Measurements from ENCODE around the gene GPR157. TPM values are rescaled to one million over a fixed set of nuclear protein-coding genes. Genes with fewer than 3 reads are reported as not detected.

The GPR157 gene
- total RNA-seq, 4 donors from 2014 or later, result 6.4 to 14.3 (median 9.8) TPM

DNA sequence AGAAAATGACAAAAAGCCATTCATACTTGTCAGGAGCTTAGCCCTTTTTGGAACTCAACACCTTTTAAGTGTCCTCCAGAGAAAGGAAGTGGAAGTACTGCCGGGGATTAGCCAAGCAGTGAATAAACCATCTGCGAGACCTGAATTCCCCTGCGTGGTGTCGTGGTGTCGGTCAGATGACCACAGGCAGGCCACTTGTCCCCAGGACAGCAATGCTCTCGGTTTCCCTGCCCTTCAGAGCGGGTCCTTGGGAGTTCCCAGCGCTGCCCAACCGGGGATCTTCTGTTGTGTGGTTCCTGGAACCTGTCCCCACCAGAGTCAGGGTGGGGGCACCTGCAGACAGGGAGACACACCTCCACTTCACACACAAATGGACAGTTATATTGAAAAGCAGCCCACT, 9.2 kb downstream of the GPR157 start:
- 85% methylated on average over 9 of the region's 9 CpGs; no CpG with 5 or more reads in 1 of the 2 donors for WGBS, 2 donors (ENCODE audit: low coverage in 1 of 2)
- no peaks in the 10 kb centered on the region for H3K36me3 ChIP-seq
- intact Hi-C loops (cut with DNase I; ENCODE audit: low total_unique reads) (no loop called here), in situ Hi-C loops (cut with MboI; ENCODE audit: low pct_ligation_motif_present in 1 of 4, low pct_unique_long_range_greater_than_20kb in 1 of 4, low sequenced_read_pairs in 3 of 4) (loop anchor here in 1 of 4 donors (25.0 kb wide), 1 partner anchor 368 kb away; no protein-coding TSS in a partner anchor)
- H3K27ac ChIP-seq, result no peak overlapping the region
- H3K9me3 ChIP-seq, result no peaks in the 10 kb centered on the region
- H3K4me1 ChIP-seq, result peaks cover 0 to 11% (median 4%) of the 10 kb centered on the region in 4 donors
- DNase-seq, result peak; percentile 23
- H3K4me3 ChIP-seq, result no peak overlapping the region
- TF ChIP-seq EP300 (IDR thresholded peaks at IDR 0.05; ENCODE audit: low read depth) (no peak), POLR2AphosphoS5 (IDR thresholded peaks at IDR 0.05) (no peak), POLR2A (IDR thresholded peaks at IDR 0.05) (no peak)
- TF ChIP-seq, protein P1, sequence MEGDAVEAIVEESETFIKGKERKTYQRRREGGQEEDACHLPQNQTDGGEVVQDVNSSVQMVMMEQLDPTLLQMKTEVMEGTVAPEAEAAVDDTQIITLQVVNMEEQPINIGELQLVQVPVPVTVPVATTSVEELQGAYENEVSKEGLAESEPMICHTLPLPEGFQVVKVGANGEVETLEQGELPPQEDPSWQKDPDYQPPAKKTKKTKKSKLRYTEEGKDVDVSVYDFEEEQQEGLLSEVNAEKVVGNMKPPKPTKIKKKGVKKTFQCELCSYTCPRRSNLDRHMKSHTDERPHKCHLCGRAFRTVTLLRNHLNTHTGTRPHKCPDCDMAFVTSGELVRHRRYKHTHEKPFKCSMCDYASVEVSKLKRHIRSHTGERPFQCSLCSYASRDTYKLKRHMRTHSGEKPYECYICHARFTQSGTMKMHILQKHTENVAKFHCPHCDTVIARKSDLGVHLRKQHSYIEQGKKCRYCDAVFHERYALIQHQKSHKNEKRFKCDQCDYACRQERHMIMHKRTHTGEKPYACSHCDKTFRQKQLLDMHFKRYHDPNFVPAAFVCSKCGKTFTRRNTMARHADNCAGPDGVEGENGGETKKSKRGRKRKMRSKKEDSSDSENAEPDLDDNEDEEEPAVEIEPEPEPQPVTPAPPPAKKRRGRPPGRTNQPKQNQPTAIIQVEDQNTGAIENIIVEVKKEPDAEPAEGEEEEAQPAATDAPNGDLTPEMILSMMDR (IDR thresholded peaks at IDR 0.05), result no peak
- no peaks in the 10 kb centered on the region for H3K27me3 ChIP-seq

DNA sequence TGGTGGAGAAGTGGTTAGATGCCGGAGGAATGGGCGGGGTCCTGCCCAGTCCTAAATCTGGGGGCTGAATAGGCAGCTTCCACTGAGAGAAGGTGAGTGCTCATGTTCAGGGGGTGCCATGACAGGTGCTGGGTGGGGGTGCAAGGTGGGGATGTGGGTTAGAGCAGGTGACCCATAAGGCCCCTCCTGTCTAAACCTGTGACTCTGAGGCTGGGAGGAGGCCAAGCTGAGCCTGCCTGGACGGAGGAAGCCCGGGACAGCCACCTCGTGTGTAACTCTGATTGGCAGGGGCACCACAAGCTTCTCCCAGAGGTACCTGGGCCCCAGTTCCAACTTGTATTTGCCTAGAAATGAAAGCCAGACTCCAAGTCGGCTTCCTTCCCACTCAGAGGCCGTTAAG, 10.7 kb downstream of the GPR157 start:
- Histone ChIP-seq H3K36me3 (no peaks in the 10 kb centered on the region), H3K27me3 (no peaks in the 10 kb centered on the region), H3K4me3 (no peak overlapping the region), H3K9me3 (no peaks in the 10 kb centered on the region), H3K4me1 (peaks cover 0 to 14% (median 4%) of the 10 kb centered on the region in 4 donors), H3K27ac (no peak overlapping the region)
- no peak for TF ChIP-seq POLR2AphosphoS5 (IDR thresholded peaks at IDR 0.05)
- TF ChIP-seq, protein P1 (IDR thresholded peaks at IDR 0.05), result no peak
- no peak for TF ChIP-seq POLR2A (IDR thresholded peaks at IDR 0.05)
- no peak for TF ChIP-seq EP300 (IDR thresholded peaks at IDR 0.05; ENCODE audit: low read depth)
- WGBS, 2 donors (ENCODE audit: low coverage in 1 of 2), result 81 to 93% methylated on average over 2 to 7 of the region's 7 CpGs
- intact Hi-C loops (cut with DNase I; ENCODE audit: low total_unique reads), result no loop called here
- in situ Hi-C loops (cut with MboI; ENCODE audit: low pct_ligation_motif_present in 1 of 4, low pct_unique_long_range_greater_than_20kb in 1 of 4, low sequenced_read_pairs in 3 of 4), result loop anchor here in 1 of 4 donors (25.0 kb wide), 1 partner anchor 369 kb away; no protein-coding TSS in a partner anchor
- DNase-seq, result no peak

DNA sequence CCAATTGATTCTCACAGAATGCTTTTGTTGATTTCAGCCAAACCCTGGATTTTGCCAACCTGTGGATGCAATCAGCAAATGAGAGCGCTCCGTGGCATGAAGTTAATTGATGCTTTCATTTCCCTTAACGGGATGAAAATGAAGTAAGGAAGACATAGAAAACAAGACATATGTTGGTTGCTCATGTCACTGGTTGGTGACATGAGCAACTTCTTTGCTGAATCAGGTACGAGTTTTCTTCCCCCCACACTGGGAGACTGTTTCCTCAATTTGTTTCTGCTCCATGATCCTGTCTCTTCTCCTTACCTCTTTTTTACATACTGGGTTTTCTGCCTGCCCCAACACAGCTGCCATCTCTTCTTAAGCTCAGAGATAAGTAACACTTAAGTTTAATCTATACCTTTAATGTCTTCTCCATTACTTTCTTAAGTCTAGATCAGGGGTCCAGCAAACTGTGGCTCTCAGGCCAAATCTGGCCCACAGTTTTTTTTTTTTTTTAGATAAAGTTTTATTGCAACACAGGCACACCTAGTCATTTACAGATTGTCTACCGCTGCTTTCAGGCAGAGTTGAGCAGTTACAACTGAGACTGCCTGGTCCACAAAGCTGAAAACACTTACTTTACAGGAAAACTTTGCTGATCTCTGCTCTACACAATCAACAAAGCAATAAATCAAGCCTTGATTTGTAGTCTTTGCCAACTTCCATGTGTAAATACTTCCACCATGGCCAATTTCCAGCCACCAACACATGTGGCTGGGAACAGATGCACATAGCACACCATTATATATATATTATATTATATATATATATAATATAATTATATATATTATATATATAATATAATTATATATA, 13.3 kb downstream of the GPR157 start:
- Histone ChIP-seq H3K27ac (peak overlapping the region in 2 of 4 donors; percentile 2 to 4), H3K9me3 (no peaks in the 10 kb centered on the region), H3K4me3 (no peak overlapping the region), H3K27me3 (no peaks in the 10 kb centered on the region), H3K36me3 (no peaks in the 10 kb centered on the region), H3K4me1 (peaks cover 0 to 14% (median 4%) of the 10 kb centered on the region in 4 donors)
- in situ Hi-C loops (cut with MboI; ENCODE audit: low pct_ligation_motif_present in 1 of 4, low pct_unique_long_range_greater_than_20kb in 1 of 4, low sequenced_read_pairs in 3 of 4) (loop anchor here in 1 of 4 donors (25.0 kb wide), 1 partner anchor 372 kb away; no protein-coding TSS in a partner anchor), intact Hi-C loops (cut with DNase I; ENCODE audit: low total_unique reads) (no loop called here)
- TF ChIP-seq POLR2A (IDR thresholded peaks at IDR 0.05) (no peak), EP300 (IDR thresholded peaks at IDR 0.05; ENCODE audit: low read depth) (no peak), POLR2AphosphoS5 (IDR thresholded peaks at IDR 0.05) (no peak)
- TF ChIP-seq, protein P1 (IDR thresholded peaks at IDR 0.05), result no peak
- DNase-seq, result no peak
- 71 to 74% methylated on average over 5 of the region's 5 CpGs for WGBS, 2 donors (ENCODE audit: low coverage in 1 of 2)

Data from transverse colon (tissue), 4 donors.